ENCODE results near the gene ATP13A2.

ATP13A2 gene, protein sequence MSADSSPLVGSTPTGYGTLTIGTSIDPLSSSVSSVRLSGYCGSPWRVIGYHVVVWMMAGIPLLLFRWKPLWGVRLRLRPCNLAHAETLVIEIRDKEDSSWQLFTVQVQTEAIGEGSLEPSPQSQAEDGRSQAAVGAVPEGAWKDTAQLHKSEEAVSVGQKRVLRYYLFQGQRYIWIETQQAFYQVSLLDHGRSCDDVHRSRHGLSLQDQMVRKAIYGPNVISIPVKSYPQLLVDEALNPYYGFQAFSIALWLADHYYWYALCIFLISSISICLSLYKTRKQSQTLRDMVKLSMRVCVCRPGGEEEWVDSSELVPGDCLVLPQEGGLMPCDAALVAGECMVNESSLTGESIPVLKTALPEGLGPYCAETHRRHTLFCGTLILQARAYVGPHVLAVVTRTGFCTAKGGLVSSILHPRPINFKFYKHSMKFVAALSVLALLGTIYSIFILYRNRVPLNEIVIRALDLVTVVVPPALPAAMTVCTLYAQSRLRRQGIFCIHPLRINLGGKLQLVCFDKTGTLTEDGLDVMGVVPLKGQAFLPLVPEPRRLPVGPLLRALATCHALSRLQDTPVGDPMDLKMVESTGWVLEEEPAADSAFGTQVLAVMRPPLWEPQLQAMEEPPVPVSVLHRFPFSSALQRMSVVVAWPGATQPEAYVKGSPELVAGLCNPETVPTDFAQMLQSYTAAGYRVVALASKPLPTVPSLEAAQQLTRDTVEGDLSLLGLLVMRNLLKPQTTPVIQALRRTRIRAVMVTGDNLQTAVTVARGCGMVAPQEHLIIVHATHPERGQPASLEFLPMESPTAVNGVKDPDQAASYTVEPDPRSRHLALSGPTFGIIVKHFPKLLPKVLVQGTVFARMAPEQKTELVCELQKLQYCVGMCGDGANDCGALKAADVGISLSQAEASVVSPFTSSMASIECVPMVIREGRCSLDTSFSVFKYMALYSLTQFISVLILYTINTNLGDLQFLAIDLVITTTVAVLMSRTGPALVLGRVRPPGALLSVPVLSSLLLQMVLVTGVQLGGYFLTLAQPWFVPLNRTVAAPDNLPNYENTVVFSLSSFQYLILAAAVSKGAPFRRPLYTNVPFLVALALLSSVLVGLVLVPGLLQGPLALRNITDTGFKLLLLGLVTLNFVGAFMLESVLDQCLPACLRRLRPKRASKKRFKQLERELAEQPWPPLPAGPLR

GRCh38 chr1:17011439-17012307, at the start of gene ATP13A2:
Gene ATP13A2, minus strand, starts transcription at chr1:17011928. Its CDS starts 190 bp downstream, at chr1:17011738.
- peak; percentile 38 to 78 for DNase-seq (ENCODE audit: extremely low read depth in 1 of 2, low read depth in 1 of 2)

DNA sequence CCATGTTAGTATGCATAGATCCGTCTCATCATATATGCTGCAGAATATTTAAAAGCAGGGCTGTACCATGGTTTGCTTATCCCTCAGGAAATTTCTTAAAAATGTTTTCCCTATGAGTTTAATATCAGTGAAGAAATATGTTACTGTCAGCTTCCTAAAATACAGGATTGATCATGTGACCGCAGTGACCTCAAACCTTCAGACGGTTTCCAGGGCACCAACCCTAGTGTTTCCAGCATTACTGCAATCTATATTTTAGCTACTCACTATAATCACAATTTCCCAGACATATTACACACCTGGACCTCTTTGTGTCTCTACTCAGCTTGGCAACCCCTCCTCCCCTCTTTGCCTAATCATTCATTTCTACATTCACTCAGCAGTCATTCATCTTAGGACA, 49.8 kb upstream of the ATP13A2 start:
- DNase-seq (ENCODE audit: extremely low read depth in 1 of 2, low read depth in 1 of 2), result no peak

DNA sequence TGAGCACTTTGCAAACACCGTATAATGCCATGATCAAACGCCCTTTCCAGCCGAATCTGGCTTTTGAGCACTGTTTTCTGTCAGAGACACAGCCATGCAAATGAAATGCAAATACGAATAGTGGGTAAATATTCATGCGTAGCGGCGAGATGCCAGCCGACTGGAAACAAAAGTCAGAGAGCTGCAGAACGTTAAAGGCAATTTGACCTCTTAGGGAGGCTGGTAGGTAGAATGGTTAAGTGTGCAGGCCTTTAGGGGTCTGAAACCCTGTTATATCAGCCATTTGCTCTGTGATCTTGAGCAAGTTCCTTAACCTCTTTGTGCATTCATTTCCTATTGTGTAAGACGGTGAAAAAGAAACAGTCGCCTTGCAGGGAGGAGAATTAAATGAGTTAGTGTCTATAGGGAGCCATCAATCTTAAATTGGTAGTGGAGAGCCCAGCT, 48.6 kb upstream of the ATP13A2 start:
- DNase-seq (ENCODE audit: extremely low read depth in 1 of 2, low read depth in 1 of 2), result no peak

DNA sequence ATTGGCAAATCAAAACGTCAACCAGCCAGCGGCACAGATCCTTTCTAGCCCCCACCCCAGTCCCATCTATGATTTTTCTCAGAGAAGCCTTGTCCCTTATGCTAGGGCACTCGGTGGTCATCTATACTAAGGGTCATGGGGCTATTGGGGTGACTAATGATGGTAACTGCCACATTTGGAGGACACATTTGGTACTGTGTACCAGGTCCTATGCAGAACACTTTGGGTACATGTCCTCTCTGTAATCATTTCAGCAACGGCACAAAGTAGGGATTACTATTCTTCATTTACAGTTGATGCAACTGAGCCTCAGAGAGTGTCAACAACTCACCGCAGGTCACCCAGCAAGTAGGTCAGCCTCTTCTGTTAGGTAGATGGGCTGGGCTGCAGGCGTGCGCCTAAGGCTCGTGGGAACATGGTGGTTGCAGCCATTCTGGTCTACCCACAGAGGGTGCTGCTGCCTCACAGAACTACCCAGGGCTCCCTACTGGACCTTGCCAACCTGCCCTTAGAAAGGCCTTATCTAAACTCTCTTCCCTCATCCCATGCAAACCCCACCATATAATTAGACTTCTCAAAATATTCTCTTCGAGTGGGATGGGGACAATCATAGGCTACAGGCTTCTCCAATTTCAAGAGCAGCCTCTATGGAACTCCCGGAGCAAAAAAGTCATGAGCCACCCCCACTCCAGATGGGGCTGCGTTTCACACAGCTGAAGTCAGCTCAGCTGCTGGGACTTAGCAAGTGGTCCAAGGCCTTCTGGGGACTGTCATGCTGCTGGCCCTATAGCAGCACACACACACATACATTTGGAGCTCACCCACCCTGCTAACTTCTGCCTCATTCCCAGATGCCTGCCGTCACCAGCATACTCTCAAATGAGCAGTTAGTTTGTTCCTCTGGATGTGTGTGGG, 47.9 kb upstream of the ATP13A2 start:
- no peak for DNase-seq (ENCODE audit: extremely low read depth in 1 of 2, low read depth in 1 of 2)

DNA sequence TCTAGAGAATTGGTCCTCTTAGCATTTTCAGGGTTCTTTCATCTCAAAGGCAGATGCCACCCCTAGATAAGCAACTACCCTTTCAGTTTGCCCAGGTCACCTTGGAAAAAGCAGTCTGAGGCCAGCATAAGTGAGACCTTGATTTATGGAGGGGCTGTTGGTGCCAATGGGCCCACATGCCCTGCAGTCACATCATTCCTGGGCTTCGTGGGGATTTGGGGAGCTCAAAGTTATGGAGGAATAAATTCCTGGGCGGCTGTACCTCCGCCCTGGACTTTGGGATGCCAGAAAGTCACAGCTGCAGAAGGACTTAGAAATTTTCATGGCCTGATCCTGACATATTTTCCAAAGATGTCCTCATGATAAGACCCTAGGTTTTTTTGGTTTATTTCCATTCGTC, 44.8 kb upstream of the ATP13A2 start:
- DNase-seq (ENCODE audit: extremely low read depth in 1 of 2, low read depth in 1 of 2), result no peak

DNA sequence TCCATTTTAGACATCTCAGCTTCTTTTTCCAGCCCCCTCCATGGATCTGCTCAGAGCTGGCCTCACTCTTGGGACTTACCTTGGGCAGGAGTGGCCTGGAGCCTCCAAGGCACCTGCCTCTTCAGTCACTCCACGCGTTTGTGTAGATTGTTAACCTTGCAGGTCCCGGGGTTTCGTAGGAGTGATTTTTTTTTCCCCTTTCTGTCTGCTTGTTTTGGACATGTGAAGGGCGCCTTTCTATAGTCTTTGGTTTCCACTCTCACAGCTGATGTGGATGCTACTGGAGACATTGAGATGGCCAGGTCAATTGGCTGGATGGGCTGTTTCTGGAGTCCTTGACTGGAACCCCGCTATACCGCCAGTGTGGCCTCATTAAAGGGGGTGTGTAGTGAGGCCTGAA, 44.1 kb upstream of the ATP13A2 start:
- no peak for DNase-seq (ENCODE audit: extremely low read depth in 1 of 2, low read depth in 1 of 2)

- peak; percentile 93 to 98 for DNase-seq (ENCODE audit: extremely low read depth in 1 of 2, low read depth in 1 of 2)
These were observed 42.1 kb upstream of the ATP13A2 start, which contains the start of gene SDHB for GRCh38 chr1:17053685-17054410. Gene SDHB, minus strand, starts transcription at chr1:17054032. Its CDS starts 13 bp downstream, at chr1:17054019.

- no peak for DNase-seq (ENCODE audit: extremely low read depth in 1 of 2, low read depth in 1 of 2)
These were observed 41.5 kb upstream of the ATP13A2 start for GRCh38 chr1:17053086-17053684.

- DNase-seq (ENCODE audit: extremely low read depth in 1 of 2, low read depth in 1 of 2), result no peak
These were observed 40.9 kb upstream of the ATP13A2 start for GRCh38 chr1:17052641-17053040.

- DNase-seq (ENCODE audit: extremely low read depth in 1 of 2, low read depth in 1 of 2), result no peak
These were observed 40.3 kb upstream of the ATP13A2 start for GRCh38 chr1:17052038-17052437.

DNA sequence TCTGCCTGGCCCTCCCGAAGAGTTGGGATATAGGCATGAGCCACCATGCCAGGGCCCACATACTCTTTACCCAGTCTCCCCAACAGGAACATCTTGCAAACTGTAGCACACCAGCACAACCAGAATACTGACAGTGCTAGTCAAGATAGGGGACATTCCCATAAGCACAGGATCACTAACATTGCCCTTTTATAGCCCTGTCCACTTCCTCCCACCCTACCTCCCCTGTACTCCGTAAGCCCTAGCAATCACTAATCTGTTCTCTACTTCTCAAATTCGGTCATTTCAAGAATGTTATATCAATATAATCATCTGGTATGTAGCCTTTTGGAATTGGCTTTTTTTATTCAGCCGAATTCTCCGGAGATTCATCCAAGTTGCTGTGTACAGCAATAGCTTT, 36.2 kb upstream of the ATP13A2 start:
- DNase-seq (ENCODE audit: extremely low read depth in 1 of 2, low read depth in 1 of 2), result no peak

- no peak for DNase-seq (ENCODE audit: extremely low read depth in 1 of 2, low read depth in 1 of 2)
These were observed 34.6 kb upstream of the ATP13A2 start for GRCh38 chr1:17046334-17046657.

DNA sequence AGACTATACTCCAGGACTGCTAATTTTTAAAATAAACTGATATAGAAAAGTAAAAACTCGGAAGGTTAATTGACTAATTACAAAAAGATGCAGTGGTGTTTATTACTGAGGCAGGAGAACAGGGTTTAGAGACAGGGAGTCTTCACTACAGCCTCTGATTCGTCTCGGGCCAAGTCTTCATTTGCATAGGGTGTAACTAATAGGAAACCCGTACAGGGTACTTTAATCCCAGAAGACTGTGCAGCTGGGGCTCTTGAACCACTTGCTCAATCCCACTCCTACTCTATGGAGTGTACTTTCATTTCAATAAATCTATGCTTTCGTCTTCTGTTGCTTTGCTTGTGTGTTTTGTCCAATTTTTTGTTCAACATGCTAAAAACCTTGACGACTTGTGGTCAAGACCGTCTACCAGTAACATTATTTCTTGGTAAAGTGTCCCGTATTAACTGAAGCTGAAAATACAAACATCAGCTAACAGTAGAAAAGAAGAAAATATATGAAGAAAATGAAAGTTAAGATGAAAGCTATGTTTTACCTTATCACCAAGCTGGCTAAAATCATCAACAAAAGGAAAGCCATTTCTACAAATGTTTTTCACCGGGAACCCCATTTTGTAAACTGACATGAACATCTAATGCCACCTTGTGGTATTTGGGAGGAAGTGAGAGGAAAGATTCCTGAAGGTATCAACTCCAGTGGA, 34.1 kb upstream of the ATP13A2 start:
- no peak for DNase-seq (ENCODE audit: extremely low read depth in 1 of 2, low read depth in 1 of 2)

GRCh38 chr1:17045150-17045549, 33.4 kb upstream of the ATP13A2 start:
- no peak for DNase-seq (ENCODE audit: extremely low read depth in 1 of 2, low read depth in 1 of 2)

DNA sequence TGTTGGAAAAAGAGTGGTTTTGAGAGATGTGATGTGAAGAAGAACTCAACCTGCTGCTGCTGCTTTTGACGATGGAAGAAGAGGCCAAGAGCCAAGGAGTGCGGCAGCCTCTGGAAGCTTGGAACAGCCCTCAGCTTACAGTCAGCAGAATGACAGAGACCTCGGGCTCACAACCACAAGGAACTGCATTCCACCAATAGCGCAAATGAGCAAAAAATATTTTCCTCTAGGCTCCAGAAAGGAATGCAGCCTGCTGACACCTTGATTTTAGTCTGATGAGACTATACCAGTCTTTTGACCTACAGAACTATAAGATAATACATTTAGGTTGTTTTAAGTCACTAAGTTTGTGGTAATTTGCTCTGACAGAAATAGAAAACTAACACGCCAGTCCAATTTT, 31.9 kb upstream of the ATP13A2 start:
- no peak for DNase-seq (ENCODE audit: extremely low read depth in 1 of 2, low read depth in 1 of 2)

- no peak for DNase-seq (ENCODE audit: extremely low read depth in 1 of 2, low read depth in 1 of 2)
These were observed 28.4 kb upstream of the ATP13A2 start for GRCh38 chr1:17040135-17040534.

- DNase-seq (ENCODE audit: extremely low read depth in 1 of 2, low read depth in 1 of 2), result no peak
These were observed 27.8 kb upstream of the ATP13A2 start for GRCh38 chr1:17039522-17039921.

- no peak for DNase-seq (ENCODE audit: extremely low read depth in 1 of 2, low read depth in 1 of 2)
These were observed 21.8 kb upstream of the ATP13A2 start for GRCh38 chr1:17033481-17033880.

Data from activated CD8-positive, alpha-beta memory T cell treated with anti-CD3 and anti-CD28 coated beads for 1 hour (primary cell).